HuH-7 (cell line): ENCODE results near the gene MAGEB1.

ENCODE experiments used
- DNase-seq: peaks from one replicate; pipeline ENCODE4 v3.0.0; 2011; ENCODE audit warnings: low spot score

MAGEB1 gene

GRCh38 chrX:30296408-30297254 lies 49.7 kb downstream of the MAGEB1 start:
- no peak for DNase-seq

- no peak for DNase-seq
Measured at GRCh38 chrX:30301208-30301607, 54.3 kb downstream of the MAGEB1 start.
